ENCODE measurements around the gene AP1S1. TPM values are rescaled to one million over a fixed set of nuclear protein-coding genes. Genes with fewer than 3 reads are reported as not detected.

Gene AP1S1
- 87.5 and 105 TPM in 2 replicates for total RNA-seq

GRCh38 chr7:101153969-101154692, at the start of gene AP1S1:
TSS of gene AP1S1 (plus strand) at chr7:101154476. CDS start at chr7:101154515, 39 bp downstream.

DNA sequence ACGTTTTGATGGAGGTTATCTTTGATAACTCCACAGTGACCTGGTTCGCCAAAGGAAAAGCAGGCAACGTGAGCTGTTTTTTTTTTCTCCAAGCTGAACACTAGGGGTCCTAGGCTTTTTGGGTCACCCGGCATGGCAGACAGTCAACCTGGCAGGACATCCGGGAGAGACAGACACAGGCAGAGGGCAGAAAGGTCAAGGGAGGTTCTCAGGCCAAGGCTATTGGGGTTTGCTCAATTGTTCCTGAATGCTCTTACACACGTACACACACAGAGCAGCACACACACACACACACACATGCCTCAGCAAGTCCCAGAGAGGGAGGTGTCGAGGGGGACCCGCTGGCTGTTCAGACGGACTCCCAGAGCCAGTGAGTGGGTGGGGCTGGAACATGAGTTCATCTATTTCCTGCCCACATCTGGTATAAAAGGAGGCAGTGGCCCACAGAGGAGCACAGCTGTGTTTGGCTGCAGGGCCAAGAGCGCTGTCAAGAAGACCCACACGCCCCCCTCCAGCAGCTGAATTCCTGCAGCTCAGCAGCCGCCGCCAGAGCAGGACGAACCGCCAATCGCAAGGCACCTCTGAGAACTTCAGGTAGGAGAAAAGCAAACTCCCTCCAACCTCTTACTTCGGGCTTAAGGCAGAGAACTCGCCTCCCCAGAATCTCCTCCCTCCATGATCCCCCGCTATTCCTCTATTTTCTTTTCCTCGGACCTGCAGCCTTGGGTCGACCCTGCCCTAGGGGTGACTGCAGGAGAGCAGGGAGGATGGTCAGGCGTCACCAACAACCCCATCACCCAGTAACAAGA, 27.4 kb upstream of the AP1S1 start, which contains the start of gene SERPINE1:
TSS of gene SERPINE1 (plus strand) at position 454 of the 809 bp plus-strand sequence. CDS start 1,290 bp downstream, outside the sequence.

DNA sequence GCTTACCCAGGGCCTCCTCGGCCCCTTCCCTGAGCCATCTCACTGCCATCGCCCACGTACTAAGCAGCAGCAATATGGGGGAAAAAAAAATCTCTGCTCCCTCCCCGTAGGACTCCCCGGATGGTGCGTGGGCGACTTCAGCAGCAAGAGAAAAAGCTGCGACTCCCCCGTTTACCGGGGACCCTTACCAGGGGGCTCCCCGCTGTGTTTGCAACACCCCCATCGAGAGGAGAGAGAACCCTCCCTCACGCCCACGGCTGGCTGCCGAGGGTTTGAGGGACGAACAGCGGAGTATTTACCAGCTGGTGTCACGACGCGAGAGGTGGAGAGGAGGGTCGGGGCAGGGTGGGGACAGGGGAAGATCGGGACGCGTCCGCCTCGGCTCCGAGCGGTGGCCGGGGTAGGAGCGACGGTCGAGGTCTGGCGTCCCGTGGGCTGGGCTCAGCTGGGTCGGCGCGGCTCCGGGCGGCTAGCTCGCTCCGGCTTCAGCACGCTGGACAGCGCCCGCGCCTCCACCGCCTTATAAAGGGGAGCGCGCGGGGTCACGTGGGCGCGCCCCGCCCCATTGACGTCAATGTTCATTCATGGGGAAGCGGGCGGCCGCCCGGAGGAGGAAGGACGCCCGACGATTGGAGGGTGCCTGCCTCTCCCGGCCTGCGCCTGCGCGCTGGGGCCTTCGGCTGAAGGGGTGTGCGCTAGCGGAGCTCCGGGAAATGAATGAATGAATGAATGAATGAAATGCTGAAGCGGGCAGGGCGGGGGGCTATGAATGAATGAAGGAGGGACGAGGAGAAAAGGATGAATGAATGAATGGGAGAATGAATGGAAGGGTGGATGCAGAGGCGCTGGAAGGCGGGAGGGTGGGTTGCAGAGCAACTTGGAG, 11.0 kb downstream of the AP1S1 start, which contains the start of gene VGF:
TSS of gene VGF (minus strand) at position 495 of the 883 bp plus-strand sequence. CDS start 726 bp downstream, outside the sequence.

DNA sequence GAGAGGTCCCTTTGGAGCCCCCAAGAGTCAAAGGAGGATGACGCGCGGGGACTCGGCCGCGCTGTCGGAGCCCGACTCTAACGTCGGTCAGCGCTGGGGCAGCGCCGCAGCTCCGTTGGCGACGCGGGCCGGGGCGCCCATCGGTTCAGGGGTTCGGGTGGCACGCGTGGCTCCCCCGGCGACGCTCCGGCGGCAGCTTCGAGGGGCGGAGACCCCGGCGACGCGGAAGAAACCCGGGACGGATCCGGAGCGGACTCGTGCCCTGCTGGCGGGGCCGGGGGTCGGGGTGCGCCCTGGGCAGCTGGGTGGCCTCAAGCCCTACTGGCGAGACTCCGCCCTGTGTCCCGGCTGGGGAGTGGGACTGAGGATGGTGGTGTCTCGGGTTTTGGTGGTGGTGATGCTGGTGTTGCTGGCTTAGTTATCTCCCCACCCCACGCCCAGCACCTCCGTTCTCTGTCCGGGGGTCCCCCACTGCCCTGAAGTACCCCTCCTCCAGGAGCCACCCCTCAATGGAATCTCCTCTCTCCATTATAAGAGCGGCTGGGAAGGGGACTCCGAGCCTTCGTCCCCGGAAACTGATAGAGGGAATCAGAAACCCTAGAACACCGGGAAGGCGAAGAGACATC, 26.0 kb downstream of the AP1S1 start, which contains the start of gene NAT16:
TSS of gene NAT16 (minus strand) at position 164 of the 626 bp plus-strand sequence. CDS start 5,486 bp downstream, outside the sequence.

DNA sequence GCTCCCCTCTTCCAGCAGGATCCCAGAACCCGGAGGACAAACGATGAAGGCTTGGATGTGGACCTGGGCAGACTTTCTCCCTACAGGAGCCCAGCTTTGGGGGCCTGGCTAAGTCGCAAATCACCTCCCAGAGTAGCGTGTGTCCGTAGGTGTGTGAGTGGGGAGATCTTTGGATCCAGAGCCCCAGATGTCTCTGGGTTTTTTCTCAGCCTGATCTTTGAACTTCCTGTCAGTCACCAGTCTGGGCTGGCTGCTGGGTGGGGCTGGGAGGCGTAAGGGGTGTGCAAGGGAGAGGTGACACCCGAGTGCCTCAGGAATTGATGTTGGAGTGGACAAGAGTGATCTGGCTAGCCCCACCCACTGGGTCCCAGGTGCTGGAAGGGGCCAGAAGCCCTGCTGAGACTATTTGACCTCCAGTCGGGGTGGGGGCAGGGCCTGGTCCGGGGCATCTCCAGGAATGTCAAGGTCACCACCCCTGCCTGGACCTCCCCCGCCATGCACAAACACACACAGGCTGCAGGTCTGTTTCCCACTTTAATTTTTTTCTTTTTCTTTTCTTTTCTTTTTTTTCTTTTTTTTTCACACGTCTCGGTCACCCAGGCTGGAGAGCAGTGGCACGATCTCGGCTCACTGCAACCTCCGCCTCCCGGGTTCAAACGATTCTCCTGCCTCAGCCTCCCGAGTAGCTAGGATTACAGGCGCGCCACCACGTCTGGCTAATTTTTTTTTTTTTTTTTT, 46.8 kb downstream of the AP1S1 start, which contains the start of gene MOGAT3:
TSS of gene MOGAT3 (minus strand) at position 175 of the 738 bp plus-strand sequence. CDS start 182 bp downstream, outside the sequence.

Other genes with a start within 250 kb of the AP1S1 start
- gene MUC3A, start 204.9 kb upstream of the AP1S1 start, total RNA-seq, result not detected in 2 replicates
- gene MUC12, start 184.9 kb upstream of the AP1S1 start, total RNA-seq, result 1.3 and 2.9 TPM in 2 replicates
- gene MUC17, start 134.4 kb upstream of the AP1S1 start, total RNA-seq, result not detected in 2 replicates
- gene TRIM56, start 69.0 kb upstream of the AP1S1 start, total RNA-seq, result 9.0 and 16.1 TPM in 2 replicates
- gene SERPINE1, start 27.4 kb upstream of the AP1S1 start, total RNA-seq, result 564 and 3,220 TPM in 2 replicates
- 0.49 and 0.89 TPM in 2 replicates for gene VGF, start 11.1 kb downstream of the AP1S1 start, total RNA-seq
- gene NAT16, start 25.8 kb downstream of the AP1S1 start, total RNA-seq, result not detected in 2 replicates
- not detected in 2 replicates for gene MOGAT3, start 46.6 kb downstream of the AP1S1 start, total RNA-seq
- 84.7 and 113 TPM in 2 replicates for gene PLOD3, start 63.1 kb downstream of the AP1S1 start, total RNA-seq
- 94.8 and 117 TPM in 2 replicates for gene ZNHIT1, start 63.7 kb downstream of the AP1S1 start, total RNA-seq
- gene CLDN15, start 83.3 kb downstream of the AP1S1 start, total RNA-seq, result 1.1 and 1.9 TPM in 2 replicates
- 175 and 218 TPM in 2 replicates for gene FIS1, start 90.6 kb downstream of the AP1S1 start, total RNA-seq
- gene IFT22, start 167.3 kb downstream of the AP1S1 start, total RNA-seq, result 32.3 and 36.8 TPM in 2 replicates
- gene COL26A1, start 208.4 kb downstream of the AP1S1 start, total RNA-seq, result 0.16 and 0.25 TPM in 2 replicates